GM12874 (cell line): Measurements from ENCODE around the gene TDRKH.

Experiments
- CTCF ChIP-seq: IDR thresholded peaks from 2 replicates; pipeline ENCODE4 v1.5.1; 2011; ENCODE audit warnings: low read depth, mild to moderate bottlenecking, control low read depth, low read length, moderate library complexity; ENCODE audit not compliant: insufficient read depth

The TDRKH gene

DNA sequence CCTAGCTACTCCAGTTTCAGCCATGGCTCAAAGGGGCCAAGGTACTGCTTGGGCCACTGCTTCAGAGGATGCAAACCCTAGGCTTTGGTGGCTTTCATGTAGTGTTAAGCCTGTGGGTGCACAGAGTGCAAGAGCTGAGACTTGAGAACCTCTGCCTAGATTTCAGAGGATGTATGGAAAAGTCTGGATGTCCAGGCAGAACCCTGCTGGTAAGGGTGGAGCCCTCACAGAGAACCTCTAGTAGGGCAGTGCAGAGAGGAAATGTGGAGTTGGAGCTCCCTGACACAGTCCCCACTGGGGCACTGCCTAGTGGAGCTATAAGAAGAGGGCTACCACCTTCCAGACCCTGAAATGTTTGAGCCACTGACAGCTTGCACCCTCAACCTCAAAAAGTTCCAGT, 52.8 kb downstream of the TDRKH start:
- TF ChIP-seq CTCF = no peak

DNA sequence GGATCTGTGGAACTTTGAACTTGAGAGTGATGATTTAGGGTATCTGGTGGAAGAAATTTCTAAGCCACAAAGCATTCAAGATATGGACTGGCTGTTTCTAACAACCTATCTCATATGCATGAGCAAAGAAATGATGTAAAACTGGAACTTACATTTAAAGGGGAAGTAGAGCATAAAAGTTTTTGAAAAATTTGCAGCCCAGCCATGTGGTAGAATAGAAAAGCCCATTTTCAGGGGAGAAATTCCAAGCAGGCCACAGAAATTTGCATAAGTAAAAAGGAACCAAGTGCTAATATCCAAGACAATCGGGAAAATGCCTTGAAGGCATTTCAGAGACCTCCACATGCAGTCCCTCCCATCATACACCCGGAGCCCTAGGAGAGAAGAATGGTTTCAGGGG, 53.3 kb downstream of the TDRKH start:
- TF ChIP-seq CTCF = no peak

DNA sequence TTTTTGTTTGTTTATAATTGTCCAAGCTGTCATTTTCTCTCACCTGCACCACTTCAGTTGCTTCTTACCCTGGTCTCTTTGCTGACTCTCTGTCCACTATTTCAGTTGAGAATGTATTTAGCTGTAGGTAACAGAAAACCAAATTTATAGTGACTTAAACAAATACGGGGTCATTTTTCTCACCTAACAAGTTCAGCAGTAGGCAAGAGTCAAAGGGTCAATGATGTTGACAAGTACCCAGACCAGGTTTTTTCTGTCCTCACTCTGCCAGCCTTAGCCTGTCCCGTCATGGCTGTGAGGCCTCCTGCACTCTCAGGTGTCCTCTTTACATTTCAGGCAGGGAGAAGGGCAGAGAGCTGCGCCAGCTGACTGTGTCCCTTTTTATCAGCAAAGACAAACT, 57.2 kb downstream of the TDRKH start:
- no peak for TF ChIP-seq CTCF

DNA sequence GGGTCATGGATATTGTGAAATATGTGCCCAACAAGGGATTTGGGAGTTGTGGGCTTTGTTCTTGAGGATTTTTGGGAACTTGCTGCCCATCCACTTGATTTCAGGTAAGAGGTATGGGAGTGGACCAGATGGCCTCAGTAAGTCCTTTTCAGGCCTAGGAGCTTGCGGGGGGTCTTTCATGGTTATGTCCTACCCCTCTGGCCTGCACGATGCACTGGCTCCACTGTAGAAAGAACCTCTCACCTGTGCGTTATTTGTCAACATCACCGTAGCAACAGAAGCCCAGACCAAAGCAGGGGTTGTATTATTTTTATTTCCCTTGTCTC, 60.4 kb downstream of the TDRKH start:
- TF ChIP-seq CTCF = no peak

DNA sequence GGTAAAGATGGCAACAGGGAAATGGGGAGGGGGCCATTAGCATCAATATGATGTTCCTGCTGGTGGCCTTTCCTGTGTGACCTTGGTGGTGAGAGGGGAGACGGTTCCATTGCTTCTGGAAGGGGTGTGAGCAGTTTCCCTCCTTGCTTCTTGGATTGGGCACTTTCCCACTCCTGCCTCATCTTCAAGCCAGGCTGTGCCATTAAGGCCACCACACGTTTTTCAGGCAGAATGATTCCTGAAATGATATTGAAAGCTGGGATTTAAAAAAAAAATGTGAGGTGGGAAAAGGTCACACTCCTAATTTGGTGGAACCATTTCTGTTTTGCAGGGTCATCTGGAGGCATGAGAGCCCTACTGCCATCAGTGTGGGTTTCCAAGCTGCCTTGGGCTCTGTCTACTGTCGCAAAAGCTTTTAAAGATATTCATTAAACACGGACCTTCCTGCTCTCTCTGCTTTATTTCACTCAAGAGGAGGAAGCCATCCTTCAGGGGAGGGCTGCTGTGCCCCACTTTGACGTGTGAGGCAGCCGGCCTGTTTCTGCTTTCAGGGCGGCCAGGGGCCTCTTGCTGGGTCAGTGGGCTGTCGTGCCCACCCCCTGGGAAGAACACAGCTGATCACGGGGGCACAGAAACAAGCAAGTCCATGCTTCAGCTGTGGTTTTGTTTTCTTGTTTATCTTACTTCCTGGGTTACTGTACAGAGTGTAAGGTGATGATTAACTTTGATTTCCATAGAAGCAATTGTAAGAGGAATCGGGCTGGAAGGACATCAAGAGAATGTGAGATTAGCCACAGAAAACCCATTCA, 60.9 kb downstream of the TDRKH start:
- TF ChIP-seq CTCF = no peak

- TF ChIP-seq CTCF = no peak
These were observed 61.9 kb downstream of the TDRKH start for GRCh38 chr1:151728151-151729054.

- TF ChIP-seq CTCF = no peak
These were observed 66.5 kb downstream of the TDRKH start for GRCh38 chr1:151723726-151724370.
